GM10847 (cell line): ENCODE measurements around the gene ARMC9.

ENCODE experiments used
- POLR2A ChIP-seq: IDR thresholded peaks from 2 replicates; pipeline ENCODE4 v1.6.1; 2011; ENCODE audit not compliant: insufficient read length; ENCODE audit errors: extremely low read depth

Gene ARMC9

GRCh38 chr2:231391981-231392380 lies 193.6 kb downstream of the ARMC9 start:
- TF ChIP-seq POLR2A = no peak

DNA sequence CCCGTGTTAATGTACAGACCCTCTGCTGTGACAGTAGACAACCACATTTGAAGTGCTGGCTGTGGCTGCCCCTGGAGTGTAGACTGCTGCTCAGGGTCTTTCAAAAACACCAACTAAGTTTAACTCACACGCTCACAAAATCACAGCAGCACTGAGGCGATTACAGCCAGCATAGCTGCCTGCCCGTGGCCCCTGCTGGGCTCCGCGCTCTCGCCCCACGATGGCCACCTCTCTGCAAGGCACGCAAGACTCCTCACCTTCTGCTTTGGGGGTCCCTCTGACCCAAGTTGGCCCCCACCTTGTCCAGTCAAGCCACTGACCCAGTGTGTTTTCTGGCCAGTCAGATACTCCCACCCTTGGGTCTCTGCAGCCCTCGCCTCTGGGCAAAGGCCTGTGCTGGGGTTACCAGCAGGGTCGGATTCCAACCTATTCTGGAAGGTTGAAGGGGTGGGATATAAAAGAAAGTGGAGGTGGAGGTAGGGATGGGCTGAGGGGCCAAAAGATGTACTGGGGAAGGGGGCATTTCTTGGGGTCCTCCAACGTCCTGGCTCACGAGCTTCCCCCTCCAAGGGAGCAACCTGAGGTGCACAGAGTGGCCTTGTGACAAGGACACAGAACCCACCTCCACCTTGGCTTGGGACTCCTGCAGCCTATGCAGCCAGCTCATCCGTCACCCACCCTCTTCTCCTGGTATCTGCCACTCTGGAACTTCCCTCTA lies 194.2 kb downstream of the ARMC9 start:
- no peak for TF ChIP-seq POLR2A

GRCh38 chr2:231393149-231394131 lies 195.0 kb downstream of the ARMC9 start:
- peak; percentile 48 for TF ChIP-seq POLR2A

DNA sequence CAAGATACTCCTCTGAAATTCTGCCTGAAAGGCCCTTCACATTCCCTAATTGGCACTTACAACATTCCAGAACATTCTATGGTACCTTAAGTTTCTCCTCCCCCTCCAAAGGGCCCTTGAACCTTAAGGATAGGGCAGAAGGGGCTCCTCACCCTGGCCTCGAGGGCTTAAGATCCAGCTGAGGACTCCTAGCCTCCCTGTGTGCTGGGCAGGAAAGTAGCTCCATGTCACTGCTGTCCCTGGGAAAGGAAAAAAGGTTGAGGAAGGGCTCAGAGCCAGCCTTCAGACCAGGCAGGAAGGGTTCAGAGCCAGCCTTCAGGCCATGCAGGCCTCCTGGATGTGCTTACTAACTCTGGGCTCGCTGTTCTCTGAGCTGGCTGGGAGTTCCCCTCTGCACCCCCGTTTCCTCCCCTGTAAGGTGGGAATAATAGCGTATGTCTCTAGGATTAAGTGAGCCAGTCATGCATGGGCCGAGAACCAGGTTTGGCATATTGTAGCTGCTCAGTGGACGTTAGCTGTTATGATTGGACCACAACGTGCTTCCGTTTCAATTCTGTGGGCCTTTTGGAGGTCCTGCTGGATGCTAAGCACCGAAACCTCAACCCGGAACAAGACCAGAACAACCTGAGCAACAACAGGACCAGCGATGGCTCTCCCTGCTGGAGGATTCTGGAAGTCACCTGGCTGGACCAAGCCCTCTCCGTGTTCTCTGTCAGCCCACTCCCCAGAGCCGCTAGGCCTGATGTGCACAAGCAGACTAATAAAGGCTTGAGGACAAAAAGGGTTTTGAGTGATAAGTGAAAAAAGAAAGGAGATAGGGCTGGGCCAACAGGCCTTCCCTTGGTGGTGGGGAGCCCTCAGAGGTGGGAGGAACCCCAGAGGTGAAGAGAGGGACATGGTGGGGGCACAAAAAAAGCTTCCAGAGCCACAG lies 196.0 kb downstream of the ARMC9 start:
- TF ChIP-seq POLR2A = peak; percentile 49

DNA sequence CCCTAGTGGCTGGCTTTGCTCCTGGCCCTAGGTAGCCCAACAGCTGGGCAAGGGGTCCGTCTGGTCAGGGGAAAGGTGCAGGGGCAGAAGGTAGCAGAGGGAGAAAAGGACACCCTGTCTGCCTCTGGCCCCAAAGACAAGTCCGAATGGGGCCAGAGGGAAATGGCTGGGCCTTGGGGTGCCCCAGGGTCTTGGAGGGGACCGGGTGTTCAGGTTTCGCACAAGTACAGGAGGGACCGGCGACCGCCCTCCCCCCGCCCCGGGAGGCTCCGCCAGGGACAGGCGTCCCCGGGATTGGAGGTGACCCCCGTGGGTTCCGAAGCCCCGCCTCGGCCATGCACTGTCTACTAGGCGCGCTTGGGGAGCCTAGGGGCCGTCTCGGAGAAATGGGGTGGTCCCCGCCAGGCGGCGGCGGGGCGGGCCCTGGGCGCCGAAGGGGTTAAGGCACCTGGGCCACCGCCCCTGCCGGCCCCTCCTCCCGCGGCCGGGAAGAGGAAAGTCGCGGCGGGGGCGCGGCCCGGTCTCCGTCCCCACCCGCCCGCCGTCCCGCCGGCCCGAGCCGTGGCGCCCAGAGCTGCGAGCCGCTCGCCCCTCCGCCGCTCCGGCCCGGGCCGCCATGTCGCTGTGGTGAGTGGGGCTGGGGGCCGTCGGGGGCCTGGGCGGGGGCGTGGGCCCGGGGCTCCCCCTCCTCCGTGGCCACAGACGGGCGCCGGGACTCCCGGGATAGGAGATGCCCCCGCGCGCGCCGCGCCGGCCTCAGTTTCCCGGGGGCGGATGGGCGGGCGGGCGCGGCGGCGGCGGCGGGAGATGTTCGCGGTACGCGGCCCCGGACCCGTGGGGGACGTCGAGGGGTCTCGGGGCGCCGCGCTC lies 197.0 kb downstream of the ARMC9 start, which contains the start of gene B3GNT7:
Gene B3GNT7 (plus strand): TSS at position 523 of the 870 bp plus-strand sequence. CDS start 94 bp downstream, at position 617.
- no peak for TF ChIP-seq POLR2A

- no peak for TF ChIP-seq POLR2A
Observed at GRCh38 chr2:231396058-231396821, 197.8 kb downstream of the ARMC9 start.

DNA sequence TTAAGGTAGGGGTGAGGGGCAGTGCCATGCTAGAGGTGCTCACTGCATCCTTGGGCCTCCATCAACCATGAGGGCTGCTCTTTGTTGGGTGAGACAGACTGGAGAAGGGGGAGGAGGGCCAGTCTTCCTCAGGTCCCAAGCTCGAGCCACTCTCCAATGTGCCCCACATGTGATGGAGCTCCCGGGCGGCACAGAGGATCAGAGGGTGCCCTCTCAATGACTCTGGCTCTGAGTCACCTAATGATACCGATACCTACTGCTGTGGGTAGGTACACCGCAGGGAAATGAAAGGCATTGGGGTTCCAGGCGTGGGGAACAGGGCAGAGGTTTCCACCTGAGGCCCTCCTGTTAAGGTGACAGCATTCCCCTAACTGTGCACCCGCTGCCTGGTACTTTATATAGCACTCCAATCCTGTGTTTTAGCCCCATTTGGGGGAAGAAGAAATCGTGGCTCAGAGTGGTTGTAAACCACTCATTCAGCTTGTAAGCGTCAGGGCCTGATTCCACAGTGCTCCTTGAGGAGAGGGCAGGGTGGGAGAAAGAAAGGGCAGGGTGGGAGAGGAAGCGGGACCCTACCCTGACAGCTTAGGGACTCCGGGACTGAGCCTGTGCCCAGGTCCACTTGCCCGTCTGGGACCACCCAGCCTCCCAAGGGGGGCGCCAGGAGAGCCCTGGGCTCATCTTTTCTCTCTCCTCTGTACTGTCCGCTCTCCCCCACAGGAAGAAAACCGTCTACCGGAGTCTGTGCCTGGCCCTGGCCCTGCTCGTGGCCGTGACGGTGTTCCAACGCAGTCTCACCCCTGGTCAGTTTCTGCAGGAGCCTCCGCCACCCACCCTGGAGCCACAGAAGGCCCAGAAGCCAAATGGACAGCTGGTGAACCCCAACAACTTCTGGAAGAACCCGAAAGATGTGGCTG lies 198.8 kb downstream of the ARMC9 start:
- TF ChIP-seq POLR2A = no peak

GRCh38 chr2:231397928-231398294 lies 199.5 kb downstream of the ARMC9 start:
- TF ChIP-seq POLR2A = no peak

DNA sequence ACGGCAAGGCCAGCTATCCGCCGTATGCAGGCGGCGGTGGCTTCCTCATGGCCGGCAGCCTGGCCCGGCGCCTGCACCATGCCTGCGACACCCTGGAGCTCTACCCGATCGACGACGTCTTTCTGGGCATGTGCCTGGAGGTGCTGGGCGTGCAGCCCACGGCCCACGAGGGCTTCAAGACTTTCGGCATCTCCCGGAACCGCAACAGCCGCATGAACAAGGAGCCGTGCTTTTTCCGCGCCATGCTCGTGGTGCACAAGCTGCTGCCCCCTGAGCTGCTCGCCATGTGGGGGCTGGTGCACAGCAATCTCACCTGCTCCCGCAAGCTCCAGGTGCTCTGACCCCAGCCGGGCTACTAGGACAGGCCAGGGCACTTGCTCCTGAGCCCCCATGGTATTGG lies 200.2 kb downstream of the ARMC9 start:
- TF ChIP-seq POLR2A = no peak

- no peak for TF ChIP-seq POLR2A
Observed at GRCh38 chr2:231399046-231399852, 200.8 kb downstream of the ARMC9 start.

GRCh38 chr2:231399853-231400680 lies 201.6 kb downstream of the ARMC9 start:
- no peak for TF ChIP-seq POLR2A

- TF ChIP-seq POLR2A = no peak
Observed at GRCh38 chr2:231409776-231410175, 211.3 kb downstream of the ARMC9 start.
